HTR-8/SVneo (cell line): ENCODE measurements around the gene B3GNT3.
A peak's percentile ranks its signal among the peaks of the same experiment; 100 is the strongest.

Experiments used
- DNase-seq: peaks from one replicate; pipeline ENCODE4 v3.0.0; 2011; ENCODE audit warnings: low spot score, mixed read lengths; ENCODE audit not compliant: insufficient read length
- FAIRE-seq: peaks from 2 replicates; lab custom pipeline; 2011; peaks lifted over from hg19 to GRCh38; lab: Jason Lieb, UNC

The B3GNT3 gene

DNA sequence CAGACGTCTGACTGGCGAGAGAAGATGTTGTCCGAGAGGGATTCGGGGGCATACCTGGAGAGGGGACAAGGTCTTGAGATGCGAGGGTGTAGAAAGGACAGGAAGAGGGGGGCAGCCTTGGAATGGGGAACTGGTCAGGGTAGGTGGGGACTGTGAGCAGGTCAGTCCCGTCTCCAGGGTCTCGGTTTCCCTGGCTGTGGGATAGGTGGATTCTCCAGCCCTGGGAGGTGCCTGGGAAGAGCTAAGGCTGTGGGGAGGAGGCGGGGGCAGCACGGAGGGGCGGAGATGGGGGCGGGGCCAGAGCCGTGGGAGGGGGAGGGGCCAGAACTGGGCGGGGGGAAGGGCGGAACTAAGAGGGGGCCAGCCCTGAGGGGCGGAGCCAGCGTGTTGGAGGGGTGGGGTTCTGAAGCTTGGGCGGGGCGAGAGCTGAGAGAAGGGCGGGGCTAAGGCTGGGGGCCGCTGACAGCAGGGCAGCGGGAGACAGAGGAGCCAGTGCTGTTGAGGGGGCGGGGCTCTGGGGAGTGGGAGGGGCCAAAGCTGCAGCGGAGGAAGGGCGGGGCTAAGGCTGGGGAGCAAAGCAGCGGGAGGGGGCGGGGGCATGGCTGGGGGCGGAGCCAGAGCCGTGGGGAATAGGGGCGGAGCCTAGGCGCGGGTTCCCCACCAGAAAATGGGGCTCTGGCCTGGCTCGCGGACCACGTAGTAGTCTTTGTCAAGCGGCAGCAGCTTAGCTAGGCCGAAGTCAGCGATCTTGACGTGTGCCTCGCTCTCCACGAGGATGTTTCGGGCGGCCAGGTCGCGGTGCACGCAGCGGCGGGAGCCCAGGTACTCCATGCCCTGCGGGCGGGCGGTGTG lies 35.9 kb downstream of the B3GNT3 start:
- FAIRE-seq: peak; percentile 67
- DNase-seq: peak; percentile 80

GRCh38 chr19:17831419-17831888 lies 36.5 kb downstream of the B3GNT3 start:
- DNase-seq (no peak), FAIRE-seq (no peak)

DNA sequence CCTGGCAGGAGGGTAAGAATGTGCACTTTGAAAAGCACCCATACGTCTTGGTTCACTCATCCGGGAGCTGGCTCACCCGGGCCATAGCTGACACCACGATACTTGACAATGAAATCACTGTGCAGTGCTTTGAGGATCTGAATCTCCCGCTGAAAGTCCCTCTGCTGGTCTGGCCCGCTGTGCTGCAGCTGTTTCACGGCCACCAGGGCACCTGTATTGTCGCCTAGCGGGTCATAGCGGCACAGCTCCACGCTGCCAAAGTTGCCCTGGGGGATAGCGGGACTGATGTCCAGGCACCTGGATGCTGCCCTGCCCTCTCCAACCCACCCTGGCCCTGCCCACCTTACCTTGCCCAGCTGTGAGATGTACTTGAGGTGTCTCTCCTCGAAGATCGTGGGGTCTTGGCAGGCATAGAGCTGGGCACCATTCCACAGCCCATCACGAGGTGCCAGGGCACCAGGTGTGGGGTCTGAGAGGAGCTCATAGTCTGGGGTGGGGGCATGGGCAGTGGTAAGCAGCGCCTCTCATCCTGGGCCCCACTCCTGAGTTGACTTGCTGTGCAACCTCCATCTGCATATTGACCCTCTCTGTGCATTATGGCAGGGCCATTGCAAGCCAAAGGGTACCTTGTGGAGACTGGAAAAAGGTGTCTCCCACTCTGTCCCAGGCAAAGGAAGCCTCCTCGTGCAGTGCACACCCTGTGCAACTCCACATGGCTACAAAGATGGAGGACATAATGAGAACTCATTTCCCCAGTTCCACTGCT lies 37.7 kb downstream of the B3GNT3 start:
- no peak for DNase-seq
- FAIRE-seq: no peak

DNA sequence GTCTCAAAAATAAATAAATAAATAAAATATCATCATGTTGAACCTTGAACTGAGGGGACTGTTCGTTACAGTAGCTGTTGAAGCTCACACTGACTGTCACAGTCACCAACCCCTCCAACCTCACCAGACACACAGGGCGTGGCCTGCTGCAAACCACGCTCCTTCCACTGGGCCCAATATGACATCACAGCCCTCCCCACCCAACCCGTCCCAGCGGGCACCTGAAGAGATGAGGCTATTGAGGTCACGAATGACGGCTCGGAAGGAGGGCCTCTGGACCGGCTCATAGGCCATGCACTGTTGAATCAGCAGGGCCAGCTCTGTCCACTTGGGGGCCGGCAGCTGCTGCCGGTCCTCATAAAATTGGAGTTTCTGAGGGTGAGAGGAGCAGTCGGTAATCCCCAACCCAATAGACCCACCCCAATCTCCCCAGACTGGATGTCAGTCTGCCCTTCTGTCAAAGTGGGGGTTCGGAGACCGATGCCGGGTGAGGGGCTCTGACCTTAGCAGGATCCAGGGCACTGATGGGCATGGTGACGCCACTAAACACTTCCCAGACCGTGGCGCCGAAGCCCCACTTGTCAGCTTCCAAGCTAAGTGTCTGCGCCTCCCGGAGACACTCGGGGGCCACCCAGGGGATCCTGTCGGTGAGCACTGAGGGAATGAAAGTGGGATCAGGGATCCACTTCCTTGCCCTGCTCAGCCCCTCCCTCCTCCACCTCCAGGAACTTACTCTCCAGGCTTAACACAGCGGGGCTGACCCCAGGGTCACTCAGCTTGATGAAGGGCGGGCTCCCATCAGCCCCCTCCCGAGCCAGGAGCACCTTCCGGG lies 39.6 kb downstream of the B3GNT3 start:
- no peak for FAIRE-seq

GRCh38 chr19:17835182-17836006 lies 40.5 kb downstream of the B3GNT3 start:
- DNase-seq: no peak
- no peak for FAIRE-seq

More for the DNA sequence above, 39.6 kb downstream of the B3GNT3 start:
- no peak for DNase-seq

DNA sequence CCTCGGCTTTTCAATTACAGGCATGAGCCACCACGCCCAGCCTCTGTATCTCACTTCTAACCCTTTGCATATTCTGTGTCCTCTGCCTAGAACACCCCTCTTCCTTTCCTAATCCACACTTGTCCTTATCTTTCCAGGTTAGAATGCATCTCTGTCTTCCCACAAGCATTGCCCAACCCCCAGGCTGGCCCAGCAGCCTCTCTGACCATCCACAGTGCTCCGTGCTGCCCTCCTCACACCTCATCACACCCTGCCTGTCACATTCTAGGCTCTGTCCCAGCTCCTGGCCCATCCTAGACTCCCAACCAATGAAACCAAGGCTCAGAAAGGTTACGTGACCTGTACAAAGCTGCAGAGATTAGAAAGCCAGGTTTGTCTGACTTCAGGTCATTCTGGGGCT lies 41.6 kb downstream of the B3GNT3 start:
- DNase-seq (no peak), FAIRE-seq (no peak)

- DNase-seq: no peak
- FAIRE-seq: no peak
Observed at GRCh38 chr19:17837972-17838371, 43.0 kb downstream of the B3GNT3 start.

- FAIRE-seq (no peak), DNase-seq (no peak)
Observed at GRCh38 chr19:17840019-17840418, 45.1 kb downstream of the B3GNT3 start.

DNA sequence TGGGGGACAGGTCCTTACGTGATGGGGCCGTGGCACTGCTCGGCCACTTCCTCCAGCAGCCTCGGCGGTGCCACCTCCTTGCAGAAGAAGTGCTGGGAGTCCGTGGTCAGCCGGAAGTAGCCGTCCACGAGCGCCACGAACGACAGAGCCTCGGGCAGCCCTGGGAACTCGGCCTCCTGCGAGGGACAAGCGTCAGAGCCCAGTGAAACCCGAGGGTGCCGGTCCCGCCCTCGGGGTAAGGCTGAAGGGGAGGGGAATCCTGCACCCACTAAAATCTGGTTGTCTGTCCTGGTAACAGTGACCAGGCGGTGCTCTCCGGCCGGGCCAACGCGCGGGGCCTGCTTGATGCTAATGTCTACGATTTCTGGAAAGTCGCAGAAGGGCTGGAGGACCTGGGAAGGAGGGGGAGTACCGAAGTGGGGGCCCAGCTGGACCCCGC lies 46.5 kb downstream of the B3GNT3 start:
- FAIRE-seq (no peak), DNase-seq (no peak)

GRCh38 chr19:17841810-17842662 lies 47.1 kb downstream of the B3GNT3 start:
- DNase-seq (no peak), FAIRE-seq (no peak)

DNA sequence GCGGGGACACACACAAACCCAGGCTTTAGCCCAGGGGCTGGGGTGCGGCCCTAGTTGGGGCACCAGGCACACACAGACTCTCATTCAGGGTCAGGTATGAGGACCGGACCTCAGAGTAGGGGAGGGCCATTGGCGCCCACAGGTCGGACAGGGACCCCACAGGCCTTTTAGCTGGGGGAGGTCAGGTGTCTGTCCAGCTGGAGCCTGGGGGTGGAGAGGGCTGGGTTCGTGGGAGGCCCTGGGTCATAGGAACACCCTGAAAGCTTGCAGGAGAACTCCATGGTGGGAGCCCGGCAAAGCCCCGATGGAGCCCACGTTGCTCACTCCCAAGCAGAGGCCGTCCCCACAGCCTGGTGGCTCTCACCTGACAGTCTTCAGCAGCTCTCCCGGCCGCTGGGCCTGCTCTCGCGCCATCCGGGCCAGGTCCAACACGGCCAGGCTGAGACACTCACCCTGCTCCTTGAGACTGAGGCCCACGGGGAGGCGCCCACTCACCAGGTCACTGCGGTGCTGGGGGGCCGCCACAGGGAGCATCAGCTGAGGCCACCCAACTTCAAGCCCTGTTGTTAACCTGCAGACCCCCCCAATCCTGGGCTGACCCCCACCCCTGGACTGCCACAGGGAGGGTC lies 47.8 kb downstream of the B3GNT3 start:
- no peak for FAIRE-seq

DNA sequence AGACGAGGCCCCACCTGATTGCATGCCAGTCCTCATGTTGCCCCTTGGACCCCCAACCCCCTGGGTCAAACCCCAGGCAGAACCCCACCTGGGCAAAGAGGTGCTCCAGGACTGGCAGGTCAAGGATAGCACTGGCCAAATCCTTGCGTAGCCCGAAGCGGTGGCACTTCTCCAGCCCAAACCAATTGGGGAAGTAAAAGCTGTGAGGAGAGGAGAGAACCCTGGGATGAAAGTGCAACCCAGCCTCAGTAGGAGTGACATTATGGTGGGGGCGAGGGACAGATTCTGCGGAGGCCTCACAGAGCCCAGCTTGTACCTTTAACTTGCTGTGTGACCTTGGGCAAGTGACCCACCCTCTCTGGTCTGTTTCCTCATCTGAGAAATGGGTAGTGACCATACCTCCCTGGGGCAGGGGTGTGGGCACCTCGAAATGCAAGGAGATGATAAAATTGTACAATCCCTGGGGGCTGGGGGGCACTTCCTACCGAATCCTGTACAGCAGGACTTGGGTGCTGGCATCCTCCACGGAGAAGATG lies 48.4 kb downstream of the B3GNT3 start:
- FAIRE-seq (no peak), DNase-seq (no peak)

More for the DNA sequence above, 47.8 kb downstream of the B3GNT3 start:
- no peak for DNase-seq

- FAIRE-seq: no peak
- DNase-seq: no peak
Observed at GRCh38 chr19:17843908-17844490, 49.1 kb downstream of the B3GNT3 start.

DNA sequence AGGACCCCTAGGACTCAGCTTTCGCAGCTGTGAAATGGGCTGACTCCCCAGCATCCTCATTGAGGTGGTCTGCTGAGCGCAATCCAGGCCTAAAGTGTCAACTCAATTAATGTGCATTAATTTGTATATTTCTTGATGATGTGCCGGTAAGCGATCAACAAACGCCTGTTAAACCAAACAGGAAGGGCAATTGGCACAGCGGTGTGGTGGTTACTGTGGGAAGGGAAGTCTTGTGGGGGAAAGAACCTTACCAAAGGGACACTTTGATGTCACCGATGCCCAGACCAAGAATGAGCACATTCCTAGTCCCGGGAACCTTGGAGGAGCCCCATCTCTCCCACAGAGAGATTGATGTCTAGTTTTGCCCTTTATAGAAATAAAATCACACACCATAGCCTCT lies 51.2 kb downstream of the B3GNT3 start:
- FAIRE-seq: no peak

GRCh38 chr19:17847538-17848366 lies 52.8 kb downstream of the B3GNT3 start, which contains the start of gene JAK3:
TSS of gene JAK3 (minus strand) at chr19:17847982. CDS start at chr19:17844417, 3,565 bp downstream.
- no peak for FAIRE-seq

More for the DNA sequence above, 51.2 kb downstream of the B3GNT3 start:
- DNase-seq: no peak

GRCh38 chr19:17848595-17849292 lies 53.8 kb downstream of the B3GNT3 start:
- FAIRE-seq: no peak
- no peak for DNase-seq

More at GRCh38 chr19:17847538-17848366, 52.8 kb downstream of the B3GNT3 start, which contains the start of gene JAK3:
- DNase-seq: no peak
